GM19239 (cell line): ENCODE data around the gene TWNK.

Experiments used
- DNase-seq: peaks from one replicate; pipeline ENCODE4 v3.0.0; 2011; ENCODE audit warnings: low spot score; ENCODE audit not compliant: insufficient read length
- FAIRE-seq: peaks from 2 replicates; lab custom pipeline; 2011; peaks lifted over from hg19 to GRCh38; lab: Jason Lieb, UNC

TWNK gene

DNA sequence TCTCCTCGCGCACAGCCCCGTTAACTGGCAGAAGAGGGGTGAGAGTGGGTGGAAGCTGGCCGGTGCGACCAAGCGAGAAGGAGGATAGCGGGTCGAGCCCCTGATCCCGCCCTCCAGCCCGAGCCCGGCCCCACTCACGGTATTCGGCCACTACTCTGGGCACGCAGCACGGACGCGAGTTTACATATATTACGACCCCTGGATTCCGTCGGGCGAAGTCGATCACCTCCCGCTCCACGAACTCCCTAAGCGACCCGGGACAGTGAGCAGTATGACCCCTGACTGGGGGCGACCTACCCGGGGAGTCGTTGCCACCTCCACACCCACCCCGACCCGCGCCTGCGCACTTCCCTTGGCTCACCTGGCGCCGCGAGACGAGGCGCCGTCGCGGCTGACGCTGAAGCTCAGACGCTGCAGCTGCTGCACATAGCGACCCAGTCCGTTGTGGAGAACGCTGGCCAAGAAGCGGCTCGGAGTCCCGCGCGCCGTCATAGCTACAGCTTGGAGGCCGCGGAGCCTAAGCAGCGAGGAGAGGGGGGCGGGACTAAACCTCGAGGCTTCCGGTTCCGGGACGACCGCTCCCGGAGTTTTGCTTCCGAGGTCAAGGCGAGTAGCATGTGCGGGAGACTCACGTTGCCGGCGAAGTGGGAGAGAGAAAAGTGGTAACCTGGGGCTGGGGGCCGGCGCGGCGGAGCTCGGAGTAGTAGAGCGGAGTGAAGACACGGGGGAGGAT is at the start of gene TWNK, which contains the start of gene MRPL43:
Gene TWNK, plus strand, starts transcription at position 592 of the 733 bp plus-strand sequence. CDS start 668 bp downstream, outside the sequence.
Gene MRPL43, minus strand, starts transcription at position 546 of the 733 bp plus-strand sequence. Its CDS starts 54 bp downstream, at position 492.
- DNase-seq (peak; percentile 86), FAIRE-seq (peak; percentile 99)

GRCh38 chr10:100939763-100940344 is 47.5 kb upstream of the TWNK start:
- FAIRE-seq (no peak), DNase-seq (no peak)

- no peak for DNase-seq
- no peak for FAIRE-seq
Measured at GRCh38 chr10:100942229-100942628, 45.1 kb upstream of the TWNK start.

- DNase-seq (no peak), FAIRE-seq (no peak)
Measured at GRCh38 chr10:100943508-100943907, 43.8 kb upstream of the TWNK start.

GRCh38 chr10:100945754-100946153 is 41.6 kb upstream of the TWNK start:
- DNase-seq (no peak), FAIRE-seq (no peak)

GRCh38 chr10:100948916-100949315 is 38.4 kb upstream of the TWNK start:
- FAIRE-seq (no peak), DNase-seq (no peak)

DNA sequence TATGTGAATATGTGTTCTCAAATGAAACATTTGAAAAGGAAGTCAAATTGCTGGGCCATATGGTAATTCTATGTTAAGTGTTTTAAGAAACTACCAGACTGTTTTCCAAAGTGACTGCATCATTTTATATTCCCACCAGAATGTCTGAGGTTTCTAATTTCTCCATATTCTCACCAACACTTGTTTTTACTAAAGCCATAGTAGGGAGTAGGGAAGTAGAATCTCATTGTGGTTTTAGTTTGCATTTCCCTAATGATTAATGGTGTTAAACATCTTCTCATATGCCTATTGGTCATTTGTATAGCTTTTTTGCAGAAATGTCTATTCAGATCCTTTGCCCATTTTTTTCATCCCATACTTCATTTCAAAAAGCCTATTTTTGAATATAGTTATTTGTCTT is 27.1 kb upstream of the TWNK start:
- FAIRE-seq, result peak; percentile 40
- no peak for DNase-seq

GRCh38 chr10:100962351-100963080 is 24.8 kb upstream of the TWNK start:
- FAIRE-seq, result peak; percentile 59

GRCh38 chr10:100963826-100964225 is 23.5 kb upstream of the TWNK start:
- FAIRE-seq, result no peak
- no peak for DNase-seq

More at GRCh38 chr10:100962351-100963080, 24.8 kb upstream of the TWNK start:
- no peak for DNase-seq

DNA sequence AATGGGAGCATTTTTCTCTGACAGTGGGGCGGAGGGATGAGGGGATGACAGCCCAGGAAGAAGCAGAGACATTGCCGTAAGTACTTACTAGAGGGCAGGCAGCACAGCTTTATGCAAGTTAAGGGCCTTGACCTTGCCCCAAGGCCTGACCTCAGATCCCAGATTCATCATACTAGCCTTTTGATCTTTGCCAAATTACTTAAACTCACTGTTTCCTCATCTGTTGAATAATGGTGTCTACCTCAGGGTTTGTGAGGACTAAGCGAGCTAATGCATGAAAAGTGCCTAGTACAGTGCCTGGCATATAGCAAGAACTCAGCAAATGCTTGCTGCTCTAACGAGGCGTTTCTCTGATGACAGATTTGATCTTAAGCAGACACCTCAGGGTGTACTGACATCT is 21.5 kb upstream of the TWNK start:
- FAIRE-seq (no peak), DNase-seq (no peak)

GRCh38 chr10:100966887-100967286 is 20.5 kb upstream of the TWNK start:
- FAIRE-seq (no peak), DNase-seq (no peak)

DNA sequence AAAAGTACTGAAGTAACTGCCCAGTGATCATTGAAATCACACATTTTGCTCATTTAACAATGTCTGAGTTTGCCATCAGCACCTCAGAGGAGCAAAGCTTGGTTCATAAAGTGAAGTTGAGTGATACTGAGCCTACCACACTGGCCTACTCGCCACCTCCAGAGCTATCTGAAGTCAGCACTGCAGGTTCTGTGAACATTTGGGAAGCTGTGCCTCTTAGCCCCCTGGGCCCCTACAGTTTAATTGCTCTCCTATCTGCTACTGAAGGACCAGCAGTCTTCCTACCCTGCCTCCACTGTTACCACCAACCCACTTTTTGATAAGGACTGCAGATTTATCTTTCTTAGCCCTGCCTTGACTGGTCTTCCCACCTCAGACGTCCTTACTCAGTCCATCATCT is 20.0 kb upstream of the TWNK start:
- FAIRE-seq (no peak), DNase-seq (no peak)

- DNase-seq, result no peak
- no peak for FAIRE-seq
Measured at GRCh38 chr10:100968062-100968736, 19.1 kb upstream of the TWNK start.

DNA sequence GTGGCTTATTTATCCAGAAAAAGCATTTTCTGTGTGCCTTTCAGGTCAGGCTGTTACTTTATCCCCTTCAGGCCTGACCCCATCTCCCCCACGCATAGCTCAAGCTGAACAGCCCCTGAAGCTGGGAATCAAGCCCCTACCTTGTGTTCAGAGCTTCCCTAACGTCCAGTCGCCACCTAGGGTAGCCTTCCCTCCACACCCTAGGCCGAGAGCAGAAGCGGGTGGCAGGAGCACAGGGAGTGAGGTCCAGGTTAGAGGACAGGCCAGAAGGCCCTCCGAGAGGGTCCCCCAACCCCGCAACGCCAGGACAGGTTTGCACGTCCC is 18.5 kb upstream of the TWNK start:
- peak; percentile 18 for FAIRE-seq
- no peak for DNase-seq

DNA sequence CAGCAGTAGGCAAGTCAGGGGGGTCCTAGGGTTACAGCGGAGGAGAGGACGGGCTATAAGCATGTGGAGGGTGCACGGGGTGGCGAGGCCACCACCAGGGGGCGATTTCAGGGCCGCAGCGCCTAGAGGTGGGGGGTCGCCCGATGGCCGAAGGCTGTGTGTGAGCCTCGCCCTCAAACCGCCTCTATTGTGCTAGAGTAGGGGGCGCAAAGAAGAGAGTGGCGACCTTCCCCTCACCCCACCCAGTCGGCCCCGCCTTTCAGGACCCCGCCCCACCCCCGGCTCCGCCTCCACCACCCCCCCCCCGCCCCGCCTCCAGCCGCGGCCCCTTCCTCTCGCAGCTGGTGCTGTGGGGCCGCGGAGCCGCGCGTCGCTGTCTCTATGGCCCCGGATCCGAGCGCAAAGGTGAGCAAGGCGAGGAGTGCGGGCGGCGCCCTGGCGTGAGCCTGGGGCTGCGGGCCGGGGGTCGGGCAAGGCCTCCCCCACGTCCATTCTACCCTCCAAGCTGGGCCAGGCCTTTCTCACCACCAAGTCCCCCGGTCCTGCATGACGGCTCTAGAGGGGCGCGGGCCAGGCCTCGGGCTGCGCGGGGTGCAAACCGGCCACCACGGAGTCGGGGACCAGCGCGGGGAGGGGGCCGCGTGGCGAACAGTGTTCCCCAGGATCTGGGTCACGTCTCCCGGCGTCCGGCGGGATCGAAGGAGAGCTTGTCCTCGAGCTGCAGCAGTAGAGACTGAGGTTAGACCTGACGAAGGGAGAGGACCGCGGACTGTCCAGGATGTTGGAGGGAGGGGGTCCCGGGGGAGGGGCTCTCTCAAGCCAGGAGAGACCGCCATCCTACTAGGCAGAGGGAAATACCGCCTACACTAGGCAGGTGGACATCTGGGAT is 17.9 kb upstream of the TWNK start, which contains the start of gene SEMA4G:
Gene SEMA4G, plus strand, starts transcription at position 318 of the 889 bp plus-strand sequence. CDS start 3,409 bp downstream, outside the sequence.
- FAIRE-seq, result no peak
- peak; percentile 57 for DNase-seq

DNA sequence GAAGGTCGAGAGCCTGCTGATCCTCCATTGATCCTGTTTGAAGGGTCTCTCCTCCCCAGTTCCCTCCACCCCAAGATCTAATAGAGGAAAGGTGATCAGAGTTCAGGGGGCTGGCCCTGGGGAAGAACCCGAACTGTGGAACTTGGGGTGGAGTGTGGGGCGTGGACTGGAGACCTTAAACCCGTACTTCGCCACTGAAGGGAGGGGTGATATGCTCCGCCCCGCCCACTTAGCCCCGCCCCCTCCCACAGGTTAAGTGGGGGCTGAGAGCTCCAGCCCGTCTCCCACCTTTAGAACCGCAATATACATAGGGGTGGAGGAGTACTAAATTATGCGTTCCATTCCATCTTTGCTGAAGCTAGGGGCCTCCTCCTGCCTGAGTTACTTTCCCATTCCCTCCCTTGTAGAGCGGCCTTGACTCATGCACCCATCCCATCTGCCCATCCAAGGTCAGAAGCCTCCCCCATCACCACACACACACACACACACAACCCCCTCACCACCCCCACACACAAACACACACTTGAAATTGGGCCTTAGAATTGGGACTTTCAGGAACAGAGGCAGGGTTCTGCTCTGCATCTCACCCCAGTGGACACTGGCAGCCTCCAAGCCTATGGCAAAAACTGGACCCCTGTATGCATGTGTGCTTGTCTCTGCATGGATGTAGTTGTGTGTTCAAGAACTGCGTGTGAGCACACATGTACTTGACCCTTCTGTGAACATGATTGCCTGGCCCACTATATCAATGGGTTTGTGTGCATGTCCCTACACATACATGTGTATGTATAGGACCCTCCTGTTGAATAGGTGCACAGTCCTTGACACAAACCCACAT is 17.0 kb upstream of the TWNK start:
- DNase-seq (no peak), FAIRE-seq (no peak)

- DNase-seq, result no peak
- FAIRE-seq, result no peak
Measured at GRCh38 chr10:100970914-100971811, 16.2 kb upstream of the TWNK start.
